GM23338 (cell line): Measurements from ENCODE around the gene ZNF775. TPM values are rescaled to one million over a fixed set of nuclear protein-coding genes. Genes with fewer than 3 reads are reported as not detected.

ENCODE experiments used
- ATAC-seq: fragments of 200-7000 bp; cut with Tn5 transposase; 3 replicates; pipeline ENCODE4 v1.9.1; 2020
- DNase-seq: peaks from one replicate; pipeline ENCODE4 v3.0.0-alpha.2; 2015; ENCODE audit warnings: low spot score
- H2AFZ ChIP-seq: fragments of 200-600 bp; sonication (generic); 2 replicates; pipeline ENCODE4 v1.8.0; 2016; ENCODE audit warnings: antibody characterized with exemption, mild to moderate bottlenecking, moderate library complexity
- H3F3A ChIP-seq: fragments of 200-600 bp; sonication (generic); replicated peaks from 2 replicates; pipeline ENCODE4 v1.8.0; 2017; ENCODE audit warnings: antibody characterized with exemption, mixed run types, low read depth
- H3K27ac ChIP-seq: fragments of 200-600 bp; sonication (generic); 2 replicates; pipeline ENCODE4 v1.6.1; 2016; ENCODE audit warnings: low read depth
- H3K27me3 ChIP-seq: fragments of 200-600 bp; sonication (generic); 2 replicates; pipeline ENCODE4 v1.8.0; 2016; ENCODE audit warnings: mild to moderate bottlenecking, mixed run types, moderate library complexity; ENCODE audit not compliant: insufficient read depth
- H3K36me3 ChIP-seq: fragments of 200-600 bp; sonication (generic); 2 replicates; pipeline ENCODE4 v1.8.0; 2016; ENCODE audit warnings: mild to moderate bottlenecking; ENCODE audit not compliant: insufficient read depth
- H3K4me1 ChIP-seq: fragments of 200-600 bp; sonication (generic); 2 replicates; pipeline ENCODE4 v1.8.0; 2016; ENCODE audit warnings: mild to moderate bottlenecking, moderate library complexity; ENCODE audit not compliant: insufficient read depth
- H3K4me2 ChIP-seq: fragments of 200-600 bp; sonication (generic); 2 replicates; pipeline ENCODE4 v1.7.1; 2017; ENCODE audit warnings: mixed run types
- H3K4me3 ChIP-seq: fragments of 200-600 bp; sonication (generic); 2 replicates; pipeline ENCODE4 v1.6.1; 2016; ENCODE audit warnings: mixed run types
- H3K79me2 ChIP-seq: fragments of 200-600 bp; sonication (generic); replicated peaks from 2 replicates; pipeline ENCODE4 v1.8.0; 2017; ENCODE audit warnings: mild to moderate bottlenecking; ENCODE audit not compliant: insufficient read depth
- H3K9me2 ChIP-seq: fragments of 200-600 bp; sonication (generic); 2 replicates; pipeline ENCODE4 v1.8.0; 2017; ENCODE audit not compliant: insufficient read depth
- H4K20me1 ChIP-seq: fragments of 200-600 bp; sonication (generic); replicated peaks from 2 replicates; pipeline ENCODE4 v1.8.0; 2017; ENCODE audit warnings: mild to moderate bottlenecking; ENCODE audit not compliant: insufficient read depth
- H3K27ac Mint-ChIP-seq: 2 replicates; pipeline ENCODE4 v1.8.0; 2020; ENCODE audit warnings: inconsistent platforms, mild to moderate bottlenecking, moderate library complexity, mixed read lengths
- H3K27me3 Mint-ChIP-seq: 3 replicates; pipeline ENCODE4 v1.8.0; 2022; ENCODE audit warnings: low read depth, mild to moderate bottlenecking, moderate library complexity, mixed read lengths, inconsistent platforms; ENCODE audit not compliant: insufficient read depth, poor library complexity
- H3K36me3 Mint-ChIP-seq: 3 replicates; pipeline ENCODE4 v1.8.0; 2021; ENCODE audit warnings: low read depth, mild to moderate bottlenecking, inconsistent platforms, moderate library complexity, mixed read lengths
- H3K4me1 Mint-ChIP-seq: 3 replicates; pipeline ENCODE4 v1.8.0; 2020; ENCODE audit warnings: mild to moderate bottlenecking, inconsistent platforms, mixed read lengths
- H3K4me3 Mint-ChIP-seq: 3 replicates; pipeline ENCODE4 v1.8.0; 2021; ENCODE audit warnings: moderate library complexity, mild to moderate bottlenecking, inconsistent platforms, mixed read lengths
- H3K9me3 Mint-ChIP-seq: 3 replicates; pipeline ENCODE4 v1.8.0; 2020; ENCODE audit warnings: moderate library complexity, mild to moderate bottlenecking, inconsistent platforms, mixed read lengths
- CTCF ChIP-seq, 2 experiments: fragments of 200-600 bp in 1 of 2; sonication (generic) in 1 of 2; conservative IDR thresholded peaks; 2 replicates each; pipeline versions ENCODE4 v1.5.1 to v1.6.1; 2016 to 2017; ENCODE audit warnings: antibody characterized with exemption in 2 of 2, low read depth in 2 of 2, mild to moderate bottlenecking in 2 of 2, moderate library complexity in 1 of 2
- EZH2 ChIP-seq: fragments of 200-600 bp; sonication (generic); IDR thresholded peaks from one replicate; pipeline ENCODE4 v1.8.0; 2017; ENCODE audit warnings: antibody characterized with exemption, mild to moderate bottlenecking, low read depth; ENCODE audit not compliant: unreplicated experiment
- JUNB ChIP-seq: IDR thresholded peaks from one replicate; pipeline ENCODE4 v1.6.1; 2016; ENCODE audit warnings: antibody characterized with exemption; ENCODE audit not compliant: unreplicated experiment
- NANOG ChIP-seq: IDR thresholded peaks from 2 replicates; pipeline ENCODE4 v1.6.1; 2016; ENCODE audit warnings: antibody characterized with exemption, borderline replicate concordance
- POLR2AphosphoS5 ChIP-seq: IDR thresholded peaks from 2 replicates; pipeline ENCODE4 v1.6.1; 2016; ENCODE audit warnings: antibody characterized with exemption, low read depth
- STAT1 ChIP-seq: IDR thresholded peaks from one replicate; pipeline ENCODE4 v1.6.1; 2016; ENCODE audit warnings: antibody characterized with exemption; ENCODE audit not compliant: unreplicated experiment
- ZNF114 ChIP-seq: fragments of 250-450 bp; sonication (Bioruptor Pico); IDR thresholded peaks from 2 replicates; pipeline ENCODE4 v1.5.0; 2020; ENCODE audit warnings: mild to moderate bottlenecking, moderate library complexity
- polyA plus RNA-seq: library from polyadenylated mRNA; unstranded; fragments of >200 nt; fragmentation: Nextera tagmentation; extraction: Ambion mirVana; gene quantifications from 2 replicates; pipeline ENCODE4 v1.2.1, GENCODE V29; 2016
- total RNA-seq: library from RNA; depleted of rRNA; stranded (reverse); fragments of >200 nt; shearing (Covaris generic); gene quantifications from 2 replicates; pipeline ENCODE4 v1.2.3, GENCODE V29; 2014
- TF ChIP-seq, protein P1 (sequence below): IDR thresholded peaks from 2 replicates; pipeline ENCODE4 v1.6.1; 2016; ENCODE audit warnings: antibody characterized with exemption

Gene ZNF775
- total and polyA plus RNA-seq, 2 experiments from 2014 or later = 4.5 to 38.2 TPM

- TF ChIP-seq STAT1 = no peak
- no peak for TF ChIP-seq EZH2
- TF ChIP-seq JUNB = no peak
- no peak for TF ChIP-seq POLR2AphosphoS5
- TF ChIP-seq NANOG = no peak
- no peak for TF ChIP-seq CTCF (conservative IDR thresholded peaks at IDR 0.05; ENCODE audit: low read depth in 2 of 2)
Measured at GRCh38 chr7:150357270-150357669, 21.9 kb upstream of the ZNF775 start (continued).

DNA sequence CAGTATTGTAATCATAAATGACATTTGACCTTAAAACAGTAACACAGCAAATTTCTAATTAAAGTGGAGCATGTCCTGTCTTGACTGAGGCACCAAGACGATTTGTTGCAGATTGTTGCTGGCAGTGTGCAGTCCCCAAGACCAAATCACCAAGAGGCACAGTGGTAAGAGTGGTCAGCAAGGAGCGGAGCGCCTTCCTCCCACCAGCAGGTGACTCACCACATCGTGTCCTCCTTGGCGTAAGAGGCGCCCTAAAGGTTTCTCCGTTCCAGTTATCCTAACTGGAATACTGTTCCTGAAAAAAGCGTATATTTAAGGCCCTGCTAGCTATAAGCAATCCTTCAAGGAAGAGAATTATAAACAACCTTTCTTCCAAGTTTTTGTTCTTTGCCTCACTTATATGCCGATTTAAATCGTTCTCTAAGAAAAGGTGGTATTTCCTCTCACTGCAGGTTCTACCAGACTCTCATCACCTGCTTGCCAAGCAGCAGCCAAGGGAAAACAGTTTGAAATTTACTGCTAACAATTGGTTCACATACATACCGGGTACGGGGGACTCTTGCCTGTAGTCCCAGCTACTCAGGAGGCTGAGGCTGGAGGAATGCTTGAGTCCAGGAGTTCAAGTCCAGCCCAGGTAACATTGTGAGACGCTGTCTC is 21.2 kb upstream of the ZNF775 start:
- Histone ChIP-seq H3K36me3 (no peaks in the 10 kb centered on the region; the same call in 1 of the 2 replicates), H3K79me2 (no peaks in the 10 kb centered on the region), H3K9me2 (no peaks in the 10 kb centered on the region), H3K4me2 (peak overlapping the region; percentile 40; the same call in 1 of the 2 replicates), H3K27ac (no peak overlapping the region), H2AFZ (0 out of 2 replicates have a peak overlapping the region, but pooled peaks have one; percentile 76), H3F3A (peaks cover 21% of the 10 kb centered on the region), H3K4me1 (peaks cover 36% of the 10 kb centered on the region), H3K27me3 (no peaks in the 10 kb centered on the region), H3K4me3 (no peak overlapping the region), H4K20me1 (no peaks in the 10 kb centered on the region)
- DNase-seq (no peak), ATAC-seq (peak; percentile 74)
- Mint-ChIP-seq H3K27me3 (peaks cover 5% of the 10 kb centered on the region), H3K36me3 (no peaks in the 10 kb centered on the region; the same call in 2 of the 3 replicates), H3K4me3 (no peak overlapping the region), H3K4me1 (peaks cover 39% of the 10 kb centered on the region), H3K27ac (no peak overlapping the region), H3K9me3 (no peaks in the 10 kb centered on the region; the same call in 2 of the 3 replicates)
- peak; percentile 35 to 64 for TF ChIP-seq CTCF (conservative IDR thresholded peaks at IDR 0.05; ENCODE audit: low read depth in 2 of 2)
- TF ChIP-seq, protein P1, sequence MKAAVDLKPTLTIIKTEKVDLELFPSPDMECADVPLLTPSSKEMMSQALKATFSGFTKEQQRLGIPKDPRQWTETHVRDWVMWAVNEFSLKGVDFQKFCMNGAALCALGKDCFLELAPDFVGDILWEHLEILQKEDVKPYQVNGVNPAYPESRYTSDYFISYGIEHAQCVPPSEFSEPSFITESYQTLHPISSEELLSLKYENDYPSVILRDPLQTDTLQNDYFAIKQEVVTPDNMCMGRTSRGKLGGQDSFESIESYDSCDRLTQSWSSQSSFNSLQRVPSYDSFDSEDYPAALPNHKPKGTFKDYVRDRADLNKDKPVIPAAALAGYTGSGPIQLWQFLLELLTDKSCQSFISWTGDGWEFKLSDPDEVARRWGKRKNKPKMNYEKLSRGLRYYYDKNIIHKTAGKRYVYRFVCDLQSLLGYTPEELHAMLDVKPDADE = no peak
- no peak for TF ChIP-seq NANOG

DNA sequence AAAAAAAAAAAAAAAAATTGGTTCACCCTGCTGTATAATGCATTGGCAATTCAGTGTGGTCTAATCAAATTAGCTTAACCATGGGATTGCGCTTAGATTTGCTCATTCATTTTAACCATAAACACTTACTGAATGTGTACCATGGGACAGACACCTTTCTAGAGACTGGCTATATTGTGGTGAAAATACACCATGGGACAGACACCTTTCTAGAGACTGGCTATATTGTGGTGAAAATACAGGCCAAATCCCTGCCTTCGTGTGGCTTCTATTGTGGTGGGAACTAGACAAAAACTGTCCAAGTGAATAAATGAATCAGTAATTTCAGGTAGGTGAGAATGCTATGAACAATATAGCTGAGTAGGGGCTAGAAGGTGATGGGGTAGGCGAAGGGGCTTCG is 20.7 kb upstream of the ZNF775 start:
- H3K4me1 ChIP-seq = peaks cover 41% of the 10 kb centered on the region
- no peak overlapping the region for H2AFZ ChIP-seq
- H3K4me1 Mint-ChIP-seq = peaks cover 44% of the 10 kb centered on the region
- no peaks in the 10 kb centered on the region for H3K9me2 ChIP-seq
- H3F3A ChIP-seq = peaks cover 21% of the 10 kb centered on the region
- TF ChIP-seq CTCF (conservative IDR thresholded peaks at IDR 0.05; ENCODE audit: low read depth in 2 of 2) = no peak
- TF ChIP-seq STAT1 = no peak
- TF ChIP-seq, protein P1 = no peak
- no peak for TF ChIP-seq ZNF114
- H3K27ac ChIP-seq = no peak overlapping the region
- H3K27me3 ChIP-seq = no peaks in the 10 kb centered on the region
- no peak for ATAC-seq
- H3K36me3 Mint-ChIP-seq = no peaks in the 10 kb centered on the region; the same call in 2 of the 3 replicates
- no peaks in the 10 kb centered on the region for H3K79me2 ChIP-seq
- no peaks in the 10 kb centered on the region; the same call in 2 of the 3 replicates for H3K9me3 Mint-ChIP-seq
- H3K4me3 ChIP-seq = no peak overlapping the region
- no peaks in the 10 kb centered on the region for H4K20me1 ChIP-seq
- no peak overlapping the region for H3K4me2 ChIP-seq
- H3K36me3 ChIP-seq = no peaks in the 10 kb centered on the region; the same call in 1 of the 2 replicates
- H3K27ac Mint-ChIP-seq = no peak overlapping the region
- DNase-seq = no peak
- H3K4me3 Mint-ChIP-seq = no peak overlapping the region
- H3K27me3 Mint-ChIP-seq = peaks cover 5% of the 10 kb centered on the region
